Neutrophil (primary cell): ENCODE measurements around the gene UNC80.

ENCODE experiments used
- H3K27ac ChIP-seq: fragments of 200-600 bp; sonication (generic); 2 replicates; pipeline ENCODE4 v1.5.1; 2016; ENCODE audit warnings: mild to moderate bottlenecking, moderate library complexity
- H3K27me3 ChIP-seq: fragments of 200-600 bp; sonication (generic); 2 replicates; pipeline ENCODE4 v1.6.0; 2016; ENCODE audit warnings: mild to moderate bottlenecking
- H3K36me3 ChIP-seq: fragments of 200-600 bp; sonication (generic); 2 replicates; pipeline ENCODE4 v1.5.1; 2017
- H3K4me1 ChIP-seq, 2 experiments: fragments of 200-600 bp in 1 of 2; sonication (generic) in 1 of 2; 1 replicate in 1 of 2; 2 replicates in 1 of 2; pipeline versions ENCODE4 v1.5.1 to v1.6.1; 2013 to 2016; ENCODE audit warnings: low read depth in 1 of 2, low read length in 1 of 2, mild to moderate bottlenecking in 1 of 2, moderate library complexity in 1 of 2; ENCODE audit not compliant: control insufficient read depth in 1 of 2, insufficient read depth in 1 of 2
- H3K4me3 ChIP-seq, 2 experiments: fragments of 200-600 bp in 1 of 2; sonication (generic) in 1 of 2; 1 replicate in 1 of 2; 2 replicates in 1 of 2; pipeline ENCODE4 v1.5.1; 2013 to 2016; ENCODE audit warnings: low read depth in 1 of 2, low read length in 1 of 2, mild to moderate bottlenecking in 1 of 2, moderate library complexity in 1 of 2
- H3K9me3 ChIP-seq: fragments of 200-600 bp; sonication (generic); 2 replicates; pipeline ENCODE4 v1.5.1; 2016
- CTCF ChIP-seq: fragments of 200-600 bp; sonication (generic); IDR thresholded peaks from 2 replicates; pipeline ENCODE4 v1.5.1; 2016; ENCODE audit warnings: antibody characterized with exemption

Gene UNC80

GRCh38 chr2:209938906-209939305 lies 167.3 kb downstream of the UNC80 start:
- Histone ChIP-seq H3K36me3 (no peaks in the 10 kb centered on the region), H3K4me3 (no peak overlapping the region), H3K4me1 (no peaks in the 10 kb centered on the region), H3K27me3 (no peaks in the 10 kb centered on the region), H3K9me3 (no peaks in the 10 kb centered on the region), H3K27ac (no peak overlapping the region)
- TF ChIP-seq CTCF: no peak

DNA sequence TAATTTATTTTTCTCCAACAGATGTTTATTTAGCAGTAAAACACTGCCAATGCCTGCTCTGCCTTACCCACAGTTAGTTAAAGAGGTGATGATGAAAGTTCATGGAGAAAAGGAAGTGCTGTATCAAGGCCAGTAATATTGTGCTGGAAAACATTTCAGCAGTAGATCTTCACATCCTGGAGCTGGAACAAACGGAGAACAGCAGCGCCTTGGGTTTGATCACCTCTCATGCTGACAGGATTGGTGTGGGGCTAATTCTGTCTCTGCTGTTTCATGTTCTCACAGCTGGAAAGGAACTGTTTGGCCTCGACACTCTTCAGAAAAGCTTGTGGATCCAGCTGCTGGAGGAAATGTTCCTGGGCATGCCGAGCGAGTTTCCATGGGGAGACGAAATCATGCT lies 169.3 kb downstream of the UNC80 start:
- Histone ChIP-seq H3K36me3 (no peaks in the 10 kb centered on the region), H3K4me3 (no peak overlapping the region), H3K4me1 (no peaks in the 10 kb centered on the region), H3K27me3 (no peaks in the 10 kb centered on the region), H3K9me3 (no peaks in the 10 kb centered on the region), H3K27ac (no peak overlapping the region)
- TF ChIP-seq CTCF: no peak

- peaks cover 8% of the 10 kb centered on the region for H3K27me3 ChIP-seq
- H3K4me3 ChIP-seq: no peak overlapping the region
- no peaks in the 10 kb centered on the region for H3K4me1 ChIP-seq
- no peaks in the 10 kb centered on the region for H3K9me3 ChIP-seq
- no peak overlapping the region for H3K27ac ChIP-seq
- H3K36me3 ChIP-seq: no peaks in the 10 kb centered on the region
- no peak for TF ChIP-seq CTCF
Measured at GRCh38 chr2:209942426-209942825, 170.8 kb downstream of the UNC80 start.

GRCh38 chr2:209942936-209943605 lies 171.4 kb downstream of the UNC80 start:
- Histone ChIP-seq H3K36me3 (no peaks in the 10 kb centered on the region), H3K27ac (no peak overlapping the region), H3K4me3 (no peak overlapping the region), H3K4me1 (no peaks in the 10 kb centered on the region), H3K27me3 (peaks cover 12% of the 10 kb centered on the region), H3K9me3 (no peaks in the 10 kb centered on the region)
- TF ChIP-seq CTCF: no peak

GRCh38 chr2:209943776-209944175 lies 172.1 kb downstream of the UNC80 start:
- H3K4me1 ChIP-seq: no peaks in the 10 kb centered on the region
- TF ChIP-seq CTCF: no peak

More at GRCh38 chr2:209943776-209944175, 172.1 kb downstream of the UNC80 start:
- Histone ChIP-seq H3K27me3 (peaks cover 12% of the 10 kb centered on the region), H3K9me3 (no peaks in the 10 kb centered on the region), H3K27ac (no peak overlapping the region), H3K4me3 (no peak overlapping the region), H3K36me3 (no peaks in the 10 kb centered on the region)
